Stomach (tissue), 9 donors: Measurements from ENCODE around the gene ZSWIM5. TPM values are rescaled to one million over a fixed set of nuclear protein-coding genes. Genes with fewer than 3 reads are reported as not detected.

Source experiments
- DNase-seq, 2 donors: peaks; one replicate each; pipeline versions ENCODE4 v3.0.0 to v3.0.0-alpha.2; 2013 to 2019
- H3K27ac ChIP-seq, 5 donors: fragments of 200-600 bp in 4 of 5; sonication (generic) in 4 of 5; one replicate each; pipeline ENCODE4 v1.5.1; 2013 to 2019; ENCODE audit warnings: mild to moderate bottlenecking in 1 of 5, moderate library complexity in 1 of 5
- H3K27me3 ChIP-seq, 3 donors: fragments of 200-600 bp; sonication (generic); one replicate each; pipeline ENCODE4 v1.5.1; 2017 to 2019; ENCODE audit warnings: mixed run types in 1 of 3
- H3K36me3 ChIP-seq, 4 donors: fragments of 200-600 bp; sonication (generic); 1 replicate in 3 of 4; 2 replicates in 1 of 4; pipeline ENCODE4 v1.5.1; 2016 to 2019
- H3K4me1 ChIP-seq, 4 donors: fragments of 200-600 bp; sonication (generic); one replicate each; pipeline ENCODE4 v1.5.1; 2016 to 2019
- H3K4me3 ChIP-seq, 4 donors: fragments of 200-600 bp; sonication (generic) in 3 of 4; one replicate each; pipeline ENCODE4 v1.5.1; 2016 to 2019; ENCODE audit warnings: mild to moderate bottlenecking in 1 of 4
- H3K9me3 ChIP-seq, 4 donors: fragments of 200-600 bp; sonication (generic); one replicate each; pipeline ENCODE4 v1.5.1; 2016 to 2019
- CTCF ChIP-seq, 7 experiments: fragments of 450-650 bp in 4 of 7; fragments of 200-600 bp in 3 of 7; sonication (generic) in 3 of 7; IDR thresholded peaks; one replicate each; pipeline ENCODE4 v1.5.1; 2016 to 2019; ENCODE audit warnings: antibody characterized with exemption in 7 of 7, control low read depth in 2 of 7, mild to moderate bottlenecking in 1 of 7
- EP300 ChIP-seq: sonication (generic); formaldehyde crosslinking; IDR thresholded peaks from one replicate; pipeline ENCODE4 v1.6.1; 2017; ENCODE audit warnings: antibody characterized with exemption
- POLR2A ChIP-seq, 4 donors: fragments of 450-650 bp; IDR thresholded peaks; one replicate each; pipeline ENCODE4 v1.6.1; 2016; ENCODE audit warnings: antibody characterized with exemption in 4 of 4, control low read depth in 2 of 4, mild to moderate bottlenecking in 1 of 4, moderate library complexity in 1 of 4
- POLR2AphosphoS5 ChIP-seq, 3 donors: sonication (generic); formaldehyde crosslinking; IDR thresholded peaks; one replicate each; pipeline ENCODE4 v1.6.1; 2016; ENCODE audit warnings: antibody characterized with exemption in 3 of 3
- WGBS, 5 donors: extraction: QIAGEN DNeasy Blood & Tissue Kit in 3 of 5; methylation state at CpG; one replicate each; pipeline versions ENCODE4 v1.1.5 to v1.1.7; 2013 to 2018; 5-methylcytosine and 5-hydroxymethylcytosine counted together
- intact Hi-C: fragments of 100-400 bp; cut with DNase I; formaldehyde crosslinking; loops from one replicate; pipeline ENCODE4 v1.15.1; 2023; ENCODE audit warnings: low total_unique reads
- polyA plus RNA-seq, 3 donors: library from polyadenylated mRNA; stranded (reverse); fragments of 200-250 nt; gene quantifications; one replicate each; pipeline ENCODE4 v1.2.3, GENCODE V29; 2013
- total RNA-seq, 5 donors: library from RNA; depleted of rRNA; stranded (reverse); fragments of >200 nt; gene quantifications; one replicate each; pipeline versions ENCODE4 v1.1.0 to v1.2.3, GENCODE V29; 2014 to 2016
- donor health status: healthy with polysubstance abuse.
- donor health status: Bipolar disorder and iron deficiency.
- donor health status: healthy.

ZSWIM5 gene
- total and polyA plus RNA-seq, 8 donors = 0.45 to 10.1 (median 0.87) TPM

DNA sequence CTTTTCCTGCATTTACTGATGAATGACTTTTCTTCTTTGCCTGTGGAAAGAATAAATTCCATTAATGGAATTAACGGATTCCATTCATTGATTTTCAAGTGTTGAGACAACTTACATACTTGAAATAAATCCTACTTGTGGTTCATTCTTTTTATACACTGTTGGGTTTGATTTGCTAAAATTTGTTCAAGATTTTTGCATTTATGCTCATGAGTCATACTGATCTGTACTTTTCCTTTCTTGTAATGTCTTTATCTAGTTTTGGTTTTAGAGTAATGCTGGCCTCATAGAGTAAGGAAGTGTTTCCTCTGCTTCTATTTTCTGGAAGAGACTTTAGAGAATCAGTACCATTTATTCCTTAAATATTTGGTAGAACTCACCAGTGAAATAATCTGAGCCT, 180.0 kb downstream of the ZSWIM5 start:
- Histone ChIP-seq H3K4me1 (no peaks in the 10 kb centered on the region), H3K4me3 (no peak overlapping the region), H3K27me3 (no peaks in the 10 kb centered on the region), H3K36me3 (no peaks in the 10 kb centered on the region), H3K27ac (no peak overlapping the region), H3K9me3 (no peaks in the 10 kb centered on the region)
- TF ChIP-seq POLR2A (IDR thresholded peaks at IDR 0.05) (no peak), CTCF (IDR thresholded peaks at IDR 0.05) (no peak), EP300 (no peak), POLR2AphosphoS5 (IDR thresholded peaks at IDR 0.05) (no peak)
- WGBS, 5 donors = 90 to 95% (median 94%) methylated on average over 1 of the region's 1 CpG
- no peak for DNase-seq
- intact Hi-C loops = no loop called here

DNA sequence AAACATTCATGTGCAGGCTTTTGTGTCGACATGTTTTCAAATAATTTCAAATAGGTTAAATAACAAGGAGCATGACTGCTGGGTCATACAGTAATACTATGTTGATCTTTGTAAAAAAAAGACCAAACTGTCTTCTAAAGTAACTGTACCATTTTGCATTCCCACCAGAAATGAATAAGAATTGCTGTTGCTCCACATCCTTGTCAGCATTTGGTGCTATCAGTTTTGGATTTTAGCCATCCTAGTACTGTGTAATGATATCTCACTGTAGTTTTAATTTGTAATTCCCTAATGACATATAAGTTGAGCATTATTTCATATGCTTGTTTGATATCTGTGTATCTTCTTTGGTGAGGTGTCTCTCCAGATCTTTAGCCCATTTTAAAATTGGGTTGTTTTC, 182.7 kb downstream of the ZSWIM5 start:
- Histone ChIP-seq H3K4me3 (no peak overlapping the region), H3K36me3 (no peaks in the 10 kb centered on the region), H3K4me1 (no peaks in the 10 kb centered on the region), H3K27ac (no peak overlapping the region), H3K9me3 (no peaks in the 10 kb centered on the region), H3K27me3 (no peaks in the 10 kb centered on the region)
- no peak for DNase-seq
- 92 to 99% (median 93%) methylated on average over 1 of the region's 1 CpG for WGBS, 5 donors
- intact Hi-C loops = no loop called here
- TF ChIP-seq POLR2AphosphoS5 (IDR thresholded peaks at IDR 0.05) (no peak), POLR2A (IDR thresholded peaks at IDR 0.05) (no peak), CTCF (IDR thresholded peaks at IDR 0.05) (no peak), EP300 (no peak)

GRCh38 chr1:45018599-45019230, 187.7 kb downstream of the ZSWIM5 start:
- peaks cover 0 to 15% (median 13%) of the 10 kb centered on the region in 4 donors for H3K4me1 ChIP-seq
- WGBS, 5 donors = 45 to 58% (median 52%) methylated on average over 15 to 16 of the region's 16 CpGs
- no peak overlapping the region for H3K27ac ChIP-seq
- H3K27me3 ChIP-seq = no peaks in the 10 kb centered on the region
- H3K9me3 ChIP-seq = no peaks in the 10 kb centered on the region
- peak; percentile 82 for DNase-seq
- TF ChIP-seq POLR2AphosphoS5 (IDR thresholded peaks at IDR 0.05) = peak in 1 of 3 donors; percentile 60
- TF ChIP-seq POLR2A (IDR thresholded peaks at IDR 0.05) = no peak
- TF ChIP-seq CTCF (IDR thresholded peaks at IDR 0.05) = peak in 5 of 7 experiments; percentile 76 to 95 (median 79)
- H3K36me3 ChIP-seq = peaks cover 4 to 20% (median 16%) of the 10 kb centered on the region in 4 donors
- H3K4me3 ChIP-seq = no peak overlapping the region
- intact Hi-C loops = loop anchor here (5.0 to 10.0 kb wide), 2 partner anchors 284 to 476 kb away; partner anchors contain the start of gene TESK2

DNA sequence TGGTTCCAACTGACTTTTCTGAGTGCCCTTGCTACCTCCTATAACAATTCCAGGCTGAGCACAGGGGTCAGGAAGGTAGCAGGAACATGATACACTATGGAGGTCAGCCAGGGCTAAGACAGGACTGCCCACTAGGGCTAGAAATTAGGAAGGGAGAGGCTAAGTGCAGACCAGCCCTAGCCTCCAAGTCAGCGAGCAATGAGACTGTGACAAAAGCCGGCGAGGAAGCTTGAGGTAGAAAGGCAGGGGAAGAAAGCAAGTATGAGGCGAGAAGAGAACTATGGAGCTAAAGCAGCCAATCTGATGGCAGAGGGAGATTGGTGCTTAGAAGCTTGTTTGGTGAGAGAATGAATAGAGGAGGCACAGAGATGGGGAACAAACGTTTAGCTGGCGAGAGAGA, 189.6 kb downstream of the ZSWIM5 start:
- Histone ChIP-seq H3K9me3 (no peaks in the 10 kb centered on the region), H3K4me1 (peaks cover 10 to 33% (median 32%) of the 10 kb centered on the region in 4 donors), H3K4me3 (no peak overlapping the region), H3K27me3 (no peaks in the 10 kb centered on the region), H3K27ac (no peak overlapping the region), H3K36me3 (peaks cover 4 to 24% (median 21%) of the 10 kb centered on the region in 4 donors)
- TF ChIP-seq POLR2A (IDR thresholded peaks at IDR 0.05) = no peak
- TF ChIP-seq POLR2AphosphoS5 (IDR thresholded peaks at IDR 0.05) = no peak
- TF ChIP-seq EP300 = no peak
- TF ChIP-seq CTCF (IDR thresholded peaks at IDR 0.05) = no peak
- intact Hi-C loops = loop anchor here (5.0 to 10.0 kb wide), 2 partner anchors 286 to 478 kb away; partner anchors contain the start of gene TESK2
- no peak for DNase-seq
- WGBS, 5 donors = 66 to 78% (median 76%) methylated on average over 6 of the region's 6 CpGs
